HepG2 (cell line): ENCODE results near the gene ACACB. TPM values are rescaled to one million over a fixed set of nuclear protein-coding genes. Genes with fewer than 3 reads are reported as not detected.

Experiments used
- BRCA1 ChIP-seq: sonication (generic); formaldehyde crosslinking; IDR thresholded peaks from 2 replicates; pipeline ENCODE4 v1.4.0; 2020; ENCODE audit warnings: missing genetic modification reagents
- MTF1 ChIP-seq: sonication (generic); formaldehyde crosslinking; IDR thresholded peaks from 2 replicates; pipeline ENCODE4 v1.5.0; 2020; ENCODE audit warnings: missing genetic modification reagents
- ZKSCAN8 ChIP-seq: IDR thresholded peaks from 2 replicates; pipeline ENCODE4 v1.6.1; 2016; ENCODE audit warnings: borderline replicate concordance, missing genetic modification reagents, missing compliant biosample characterization
- ZNF256 ChIP-seq: sonication (generic); formaldehyde crosslinking; conservative IDR thresholded peaks from 2 replicates; pipeline ENCODE4 v1.4.0; 2020; ENCODE audit warnings: missing genetic modification reagents
- polyA plus RNA-seq, 8 experiments: library from polyadenylated mRNA; depleted of rRNA in 3 of 8; stranded (reverse) in 7 of 8; unstranded in 1 of 8; fragments of >200 nt; fragmentation: Illumina TruSeq in 4 of 8; extraction: Trizol in 4 of 8; gene quantifications; 2 replicates each; pipeline versions ENCODE4 v1.2.1 to v1.2.3, GENCODE V29; 2011 to 2016; ENCODE audit warnings: low read depth in 4 of 8, missing spikeins in 1 of 8, mixed read lengths in 1 of 8; ENCODE audit not compliant: insufficient read depth in 1 of 8
- total RNA-seq, 5 experiments: library from RNA; depleted of rRNA; stranded (reverse); fragments of >200 nt; fragmentation: Illumina TruSeq; extraction: Trizol; gene quantifications; 2 replicates each; pipeline ENCODE4 v1.2.3, GENCODE V29; 2016; ENCODE audit warnings: low read depth in 1 of 5
- TF ChIP-seq, protein P1 (sequence below): sonication (generic); formaldehyde crosslinking; IDR thresholded peaks from 2 replicates; pipeline ENCODE4 v1.4.0; 2020; ENCODE audit warnings: mild to moderate bottlenecking, missing genetic modification reagents
- TF ChIP-seq, protein P2 (sequence below): sonication (generic); formaldehyde crosslinking; IDR thresholded peaks from 2 replicates; pipeline ENCODE4 v1.4.0; 2020; ENCODE audit warnings: mild to moderate bottlenecking, missing genetic modification reagents
- TF ChIP-seq, protein P3 (sequence below): sonication (generic); formaldehyde crosslinking; IDR thresholded peaks from 2 replicates; pipeline ENCODE4 v1.5.0; 2020; ENCODE audit warnings: mild to moderate bottlenecking, missing genetic modification reagents, moderate library complexity
- TF ChIP-seq, protein P4 (sequence below), 2 experiments: sonication (generic) in 1 of 2; formaldehyde crosslinking in 1 of 2; IDR thresholded peaks; 2 replicates each; pipeline versions ENCODE4 v1.6.1 to v1.9.0; 2014 to 2022; ENCODE audit warnings: antibody characterized with exemption in 1 of 2, borderline replicate concordance in 1 of 2, inconsistent platforms in 1 of 2, low read depth in 1 of 2, missing genetic modification reagents in 1 of 2

Gene ACACB
- total and polyA plus RNA-seq, 2 of the 13 experiments (the other 11 are each of a cell fraction or from before 2014, with no cell fraction given), result 6.2 to 8.6 TPM

DNA sequence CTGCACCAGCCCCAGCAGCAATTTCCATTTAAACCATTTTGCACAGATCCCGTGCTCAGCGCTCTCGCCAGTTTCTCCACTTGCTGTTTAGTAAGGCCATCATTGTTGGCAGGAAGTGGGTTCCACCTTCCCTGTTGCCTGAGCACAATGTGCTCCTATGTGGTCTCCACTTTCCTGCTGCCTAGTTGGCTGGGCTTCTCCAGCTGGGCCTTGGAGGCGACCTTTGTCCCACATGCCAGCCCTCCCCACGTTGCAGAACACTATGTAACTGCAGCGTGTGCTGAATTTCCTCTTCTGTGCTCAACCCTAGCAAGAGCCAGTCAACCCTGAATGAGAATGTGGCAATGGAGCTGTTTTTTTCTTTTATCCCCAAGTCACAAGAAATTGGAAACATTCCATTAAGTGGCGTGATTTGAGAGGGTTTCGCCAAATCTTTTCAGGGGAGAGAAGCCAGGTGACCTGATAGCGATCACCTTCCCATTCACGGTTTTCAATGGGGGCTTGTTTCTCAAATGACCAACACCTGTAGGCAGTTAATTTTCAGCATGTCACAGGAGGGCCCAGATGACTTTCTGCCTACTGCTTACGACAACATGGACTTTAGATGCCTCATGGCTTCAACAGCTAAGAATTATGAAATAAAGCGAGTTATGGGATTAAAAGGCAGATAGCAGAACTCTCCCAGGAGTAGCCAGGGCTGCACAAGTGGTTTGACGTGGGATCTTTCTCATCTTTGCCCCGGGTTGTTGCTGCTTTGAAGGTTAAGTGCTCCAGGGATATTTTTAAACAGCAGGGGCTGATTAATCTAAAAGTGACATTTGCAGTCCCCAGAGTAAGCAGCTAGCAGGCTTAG lies at the start of gene ACACB (continued):
- TF ChIP-seq, protein P1, sequence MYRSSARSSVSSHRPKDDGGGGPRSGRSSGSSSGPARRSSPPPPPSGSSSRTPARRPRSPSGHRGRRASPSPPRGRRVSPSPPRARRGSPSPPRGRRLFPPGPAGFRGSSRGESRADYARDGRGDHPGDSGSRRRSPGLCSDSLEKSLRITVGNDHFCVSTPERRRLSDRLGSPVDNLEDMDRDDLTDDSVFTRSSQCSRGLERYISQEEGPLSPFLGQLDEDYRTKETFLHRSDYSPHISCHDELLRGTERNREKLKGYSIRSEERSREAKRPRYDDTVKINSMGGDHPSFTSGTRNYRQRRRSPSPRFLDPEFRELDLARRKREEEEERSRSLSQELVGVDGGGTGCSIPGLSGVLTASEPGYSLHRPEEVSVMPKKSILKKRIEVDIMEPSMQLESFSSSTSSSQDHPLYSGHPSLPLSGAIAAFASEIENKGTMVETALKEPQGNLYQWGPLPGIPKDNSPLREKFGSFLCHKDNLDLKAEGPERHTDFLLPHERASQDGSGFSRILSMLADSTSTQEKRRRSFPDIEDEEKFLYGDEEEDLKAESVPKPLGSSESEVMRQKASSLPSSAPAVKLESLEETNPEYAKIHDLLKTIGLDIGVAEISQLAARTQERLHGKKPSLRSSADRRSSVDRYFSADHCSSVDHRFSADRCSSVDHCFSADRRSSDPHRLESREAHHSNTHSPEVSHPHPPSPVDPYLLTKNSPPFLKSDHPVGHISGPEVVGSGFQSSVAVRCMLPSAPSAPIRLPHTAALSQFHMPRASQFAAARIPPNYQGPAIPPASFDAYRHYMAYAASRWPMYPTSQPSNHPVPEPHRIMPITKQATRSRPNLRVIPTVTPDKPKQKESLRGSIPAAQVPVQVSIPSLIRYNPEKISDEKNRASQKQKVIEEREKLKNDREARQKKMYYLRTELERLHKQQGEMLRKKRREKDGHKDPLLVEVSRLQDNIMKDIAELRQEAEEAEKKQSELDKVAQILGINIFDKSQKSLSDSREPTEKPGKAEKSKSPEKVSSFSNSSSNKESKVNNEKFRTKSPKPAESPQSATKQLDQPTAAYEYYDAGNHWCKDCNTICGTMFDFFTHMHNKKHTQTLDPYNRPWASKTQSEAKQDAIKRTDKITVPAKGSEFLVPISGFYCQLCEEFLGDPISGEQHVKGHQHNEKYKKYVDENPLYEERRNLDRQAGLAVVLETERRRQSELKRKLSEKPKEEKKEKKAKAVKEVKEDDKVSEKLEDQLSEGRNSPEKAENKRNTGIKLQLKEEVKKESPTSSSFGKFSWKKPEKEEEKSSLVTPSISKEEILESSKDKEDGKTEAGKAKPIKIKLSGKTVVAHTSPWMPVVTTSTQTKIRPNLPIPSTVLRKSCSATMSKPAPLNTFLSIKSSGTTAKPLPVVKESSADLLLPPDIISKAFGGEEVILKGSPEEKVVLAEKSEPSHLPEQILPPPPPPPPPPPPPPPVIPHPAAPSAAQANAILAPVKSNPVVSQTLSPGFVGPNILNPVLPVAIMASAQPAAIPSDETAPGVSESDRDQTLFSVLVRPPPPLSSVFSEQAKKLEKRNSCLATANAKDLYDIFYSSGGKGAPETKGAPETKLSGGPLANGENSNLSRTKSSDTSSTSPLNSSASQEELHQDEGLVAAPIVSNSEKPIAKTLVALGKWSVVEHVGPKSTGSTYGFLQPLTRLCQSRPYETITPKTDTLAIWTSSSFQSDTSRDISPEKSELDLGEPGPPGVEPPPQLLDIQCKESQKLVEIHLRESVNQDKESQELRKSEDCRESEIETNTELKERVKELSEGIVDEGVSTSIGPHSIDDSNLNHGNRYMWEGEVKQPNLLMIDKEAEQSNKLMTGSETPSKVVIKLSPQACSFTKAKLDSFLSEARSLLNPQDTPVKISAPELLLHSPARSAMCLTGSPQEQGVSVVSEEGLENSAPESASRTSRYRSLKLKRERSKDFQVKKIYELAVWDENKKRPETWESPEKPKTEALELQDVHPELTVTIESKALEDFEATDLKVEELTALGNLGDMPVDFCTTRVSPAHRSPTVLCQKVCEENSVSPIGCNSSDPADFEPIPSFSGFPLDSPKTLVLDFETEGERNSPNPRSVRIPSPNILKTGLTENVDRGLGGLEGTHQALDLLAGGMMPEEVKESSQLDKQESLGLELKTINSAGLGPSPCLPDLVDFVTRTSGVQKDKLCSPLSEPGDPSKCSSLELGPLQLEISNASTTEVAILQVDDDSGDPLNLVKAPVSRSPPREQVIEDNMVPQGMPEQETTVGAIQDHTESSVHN (CRISPR knock-in tag), result no peak; the same call in 1 of the 2 replicates
- TF ChIP-seq, protein P2, sequence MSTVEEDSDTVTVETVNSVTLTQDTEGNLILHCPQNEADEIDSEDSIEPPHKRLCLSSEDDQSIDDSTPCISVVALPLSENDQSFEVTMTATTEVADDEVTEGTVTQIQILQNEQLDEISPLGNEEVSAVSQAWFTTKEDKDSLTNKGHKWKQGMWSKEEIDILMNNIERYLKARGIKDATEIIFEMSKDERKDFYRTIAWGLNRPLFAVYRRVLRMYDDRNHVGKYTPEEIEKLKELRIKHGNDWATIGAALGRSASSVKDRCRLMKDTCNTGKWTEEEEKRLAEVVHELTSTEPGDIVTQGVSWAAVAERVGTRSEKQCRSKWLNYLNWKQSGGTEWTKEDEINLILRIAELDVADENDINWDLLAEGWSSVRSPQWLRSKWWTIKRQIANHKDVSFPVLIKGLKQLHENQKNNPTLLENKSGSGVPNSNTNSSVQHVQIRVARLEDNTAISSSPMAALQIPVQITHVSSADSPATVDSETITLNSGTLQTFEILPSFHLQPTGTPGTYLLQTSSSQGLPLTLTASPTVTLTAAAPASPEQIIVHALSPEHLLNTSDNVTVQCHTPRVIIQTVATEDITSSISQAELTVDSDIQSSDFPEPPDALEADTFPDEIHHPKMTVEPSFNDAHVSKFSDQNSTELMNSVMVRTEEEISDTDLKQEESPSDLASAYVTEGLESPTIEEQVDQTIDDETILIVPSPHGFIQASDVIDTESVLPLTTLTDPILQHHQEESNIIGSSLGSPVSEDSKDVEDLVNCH (CRISPR knock-in tag), result no peak
- TF ChIP-seq, protein P3, sequence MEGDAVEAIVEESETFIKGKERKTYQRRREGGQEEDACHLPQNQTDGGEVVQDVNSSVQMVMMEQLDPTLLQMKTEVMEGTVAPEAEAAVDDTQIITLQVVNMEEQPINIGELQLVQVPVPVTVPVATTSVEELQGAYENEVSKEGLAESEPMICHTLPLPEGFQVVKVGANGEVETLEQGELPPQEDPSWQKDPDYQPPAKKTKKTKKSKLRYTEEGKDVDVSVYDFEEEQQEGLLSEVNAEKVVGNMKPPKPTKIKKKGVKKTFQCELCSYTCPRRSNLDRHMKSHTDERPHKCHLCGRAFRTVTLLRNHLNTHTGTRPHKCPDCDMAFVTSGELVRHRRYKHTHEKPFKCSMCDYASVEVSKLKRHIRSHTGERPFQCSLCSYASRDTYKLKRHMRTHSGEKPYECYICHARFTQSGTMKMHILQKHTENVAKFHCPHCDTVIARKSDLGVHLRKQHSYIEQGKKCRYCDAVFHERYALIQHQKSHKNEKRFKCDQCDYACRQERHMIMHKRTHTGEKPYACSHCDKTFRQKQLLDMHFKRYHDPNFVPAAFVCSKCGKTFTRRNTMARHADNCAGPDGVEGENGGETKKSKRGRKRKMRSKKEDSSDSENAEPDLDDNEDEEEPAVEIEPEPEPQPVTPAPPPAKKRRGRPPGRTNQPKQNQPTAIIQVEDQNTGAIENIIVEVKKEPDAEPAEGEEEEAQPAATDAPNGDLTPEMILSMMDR (CRISPR knock-in tag), result peak; percentile 14; the same call in 1 of the 2 replicates
- TF ChIP-seq MTF1 (CRISPR knock-in tag) (no peak), BRCA1 (CRISPR knock-in tag) (no peak), ZNF256 (CRISPR knock-in tag) (no peak), ZKSCAN8 (peak; percentile 52; the same call in 1 of the 2 replicates)
- TF ChIP-seq, protein P4, sequence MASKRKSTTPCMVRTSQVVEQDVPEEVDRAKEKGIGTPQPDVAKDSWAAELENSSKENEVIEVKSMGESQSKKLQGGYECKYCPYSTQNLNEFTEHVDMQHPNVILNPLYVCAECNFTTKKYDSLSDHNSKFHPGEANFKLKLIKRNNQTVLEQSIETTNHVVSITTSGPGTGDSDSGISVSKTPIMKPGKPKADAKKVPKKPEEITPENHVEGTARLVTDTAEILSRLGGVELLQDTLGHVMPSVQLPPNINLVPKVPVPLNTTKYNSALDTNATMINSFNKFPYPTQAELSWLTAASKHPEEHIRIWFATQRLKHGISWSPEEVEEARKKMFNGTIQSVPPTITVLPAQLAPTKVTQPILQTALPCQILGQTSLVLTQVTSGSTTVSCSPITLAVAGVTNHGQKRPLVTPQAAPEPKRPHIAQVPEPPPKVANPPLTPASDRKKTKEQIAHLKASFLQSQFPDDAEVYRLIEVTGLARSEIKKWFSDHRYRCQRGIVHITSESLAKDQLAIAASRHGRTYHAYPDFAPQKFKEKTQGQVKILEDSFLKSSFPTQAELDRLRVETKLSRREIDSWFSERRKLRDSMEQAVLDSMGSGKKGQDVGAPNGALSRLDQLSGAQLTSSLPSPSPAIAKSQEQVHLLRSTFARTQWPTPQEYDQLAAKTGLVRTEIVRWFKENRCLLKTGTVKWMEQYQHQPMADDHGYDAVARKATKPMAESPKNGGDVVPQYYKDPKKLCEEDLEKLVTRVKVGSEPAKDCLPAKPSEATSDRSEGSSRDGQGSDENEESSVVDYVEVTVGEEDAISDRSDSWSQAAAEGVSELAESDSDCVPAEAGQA (IDR thresholded peaks at IDR 0.05; ENCODE audit: low read depth), result no peak; the same call in 1 of the 2 replicates
- TF ChIP-seq, protein P4 (CRISPR knock-in tag; IDR thresholded peaks at IDR 0.05; ENCODE audit: borderline replicate concordance), result no peak
